ENCODE measurements around the gene BCL2L15.
"Not testable (repeated sequence)": the region's sequence is repeated elsewhere in the genome, so short reads cannot be mapped to it uniquely, and the experiment has no call there.

- TF ChIP-seq CTCF (IDR thresholded peaks at IDR 0.05 in 8 of 11, conservative IDR thresholded peaks at IDR 0.05 in 3 of 11); POLR2AphosphoS5 (IDR thresholded peaks at IDR 0.05); POLR2A (IDR thresholded peaks at IDR 0.05): not testable (repeated sequence)
Observed at GRCh38 chr1:113852694-113853093, 34.7 kb downstream of the BCL2L15 start.
